PC-9 (cell line): ENCODE data around the gene IFT88. TPM values are rescaled to one million over a fixed set of nuclear protein-coding genes. Genes with fewer than 3 reads are reported as not detected.

ENCODE experiments used
- BruUV-seq: library from RNA; stranded (reverse); fragments of 400-500 nt; replicated peaks from 2 replicates; lab custom pipeline; 2021; lab: Mats Ljungman, UMichigan
- CTCF ChIA-PET: fragments of 300-600 bp; sonication (Branson Sonifier 250); formaldehyde crosslinking; loops from one replicate; lab custom pipeline; 2022; ENCODE audit warnings: antibody characterized with exemption; lab: Charles Lee
- POLR2A ChIA-PET: fragments of 300-600 bp; sonication (Branson Sonifier 250); formaldehyde crosslinking; loops from one replicate; lab custom pipeline; 2022; ENCODE audit warnings: antibody characterized with exemption; ENCODE audit not compliant: unreplicated experiment; lab: Charles Lee
- DNase-seq, 2 experiments: peaks; one replicate each; pipeline versions ENCODE4 v3.0.0 to v3.0.0-alpha.2; 2015 to 2022; ENCODE audit warnings: mixed read lengths in 1 of 2
- H2AFZ ChIP-seq: fragments of 200-600 bp; sonication (generic); 2 replicates; pipeline ENCODE4 v1.8.1; 2017; ENCODE audit warnings: antibody characterized with exemption
- H3F3A ChIP-seq: fragments of 200-600 bp; sonication (generic); 2 replicates; pipeline ENCODE4 v1.8.1; 2017; ENCODE audit warnings: antibody characterized with exemption, mild to moderate bottlenecking, low read depth; ENCODE audit not compliant: insufficient read depth
- H3K27ac ChIP-seq: fragments of 200-600 bp; sonication (generic); 2 replicates; pipeline ENCODE4 v1.6.1; 2016; ENCODE audit warnings: mixed run types
- H3K27me3 ChIP-seq: fragments of 200-600 bp; sonication (generic); 2 replicates; pipeline ENCODE4 v1.6.1; 2016; ENCODE audit warnings: low read depth, mixed run types; ENCODE audit not compliant: insufficient read depth
- H3K36me3 ChIP-seq: fragments of 200-600 bp; sonication (generic); 2 replicates; pipeline ENCODE4 v1.6.1; 2016; ENCODE audit warnings: low read depth, mixed run types
- H3K4me1 ChIP-seq: fragments of 200-600 bp; sonication (generic); replicated peaks from 2 replicates; pipeline ENCODE4 v1.6.1; 2016; ENCODE audit warnings: mixed run types; ENCODE audit not compliant: insufficient read depth
- H3K4me2 ChIP-seq: fragments of 200-600 bp; sonication (generic); 2 replicates; pipeline ENCODE4 v1.6.1; 2017; ENCODE audit warnings: mixed run types
- H3K4me3 ChIP-seq: fragments of 200-600 bp; sonication (generic); 2 replicates; pipeline ENCODE4 v1.6.1; 2016; ENCODE audit warnings: mixed run types
- H3K79me2 ChIP-seq: fragments of 200-600 bp; sonication (generic); 2 replicates; pipeline ENCODE4 v1.6.1; 2017; ENCODE audit warnings: low read depth, mixed run types
- H3K9me2 ChIP-seq: fragments of 200-600 bp; sonication (generic); 2 replicates; pipeline ENCODE4 v1.8.1; 2017; ENCODE audit warnings: mild to moderate bottlenecking; ENCODE audit not compliant: insufficient read depth
- H3K9me3 ChIP-seq: fragments of 200-600 bp; sonication (generic); 2 replicates; pipeline ENCODE4 v1.8.1; 2016; ENCODE audit warnings: low read depth; ENCODE audit not compliant: insufficient read depth
- H4K20me1 ChIP-seq: fragments of 200-600 bp; sonication (generic); 2 replicates; pipeline ENCODE4 v1.8.1; 2017; ENCODE audit not compliant: insufficient read depth
- CTCF ChIP-seq: fragments of 200-600 bp; sonication (generic); conservative IDR thresholded peaks from 2 replicates; pipeline ENCODE4 v1.6.1; 2017; ENCODE audit warnings: mixed run types, antibody characterized with exemption, mild to moderate bottlenecking, moderate library complexity
- EZH2 ChIP-seq: fragments of 200-600 bp; sonication (generic); IDR thresholded peaks from 2 replicates; pipeline ENCODE4 v1.8.0; 2017; ENCODE audit warnings: antibody characterized with exemption, low read depth
- intact Hi-C: fragments of 100-400 bp; cut with micrococcal nuclease; formaldehyde crosslinking; loops from one replicate; pipeline ENCODE4 v1.10.0; 2022; ENCODE audit not compliant: unreplicated experiment
- total RNA-seq: library from RNA; stranded (reverse); gene quantifications from 2 replicates; pipeline ENCODE4 v1.2.3, GENCODE V29; 2021

IFT88 gene
- total RNA-seq, 1 experiment from 2014 or later = 11.7 TPM

GRCh38 chr13:20684041-20684440 is 117.1 kb downstream of the IFT88 start:
- Histone ChIP-seq H3F3A (no peaks in the 10 kb centered on the region), H3K4me1 (no peaks in the 10 kb centered on the region), H3K27ac (no peak overlapping the region), H3K9me3 (no peaks in the 10 kb centered on the region), H3K79me2 (no peaks in the 10 kb centered on the region), H3K9me2 (no peaks in the 10 kb centered on the region), H2AFZ (no peak overlapping the region), H3K27me3 (no peaks in the 10 kb centered on the region), H3K36me3 (no peaks in the 10 kb centered on the region), H3K4me3 (no peak overlapping the region), H3K4me2 (no peak overlapping the region), H4K20me1 (no peaks in the 10 kb centered on the region)
- TF ChIP-seq EZH2 (no peak), CTCF (no peak)
- no peak for DNase-seq
- POLR2A ChIA-PET = no interaction called here
- no TSS peak for BruUV-seq
- CTCF ChIA-PET = no interaction called here
- intact Hi-C loops = no loop called here

- H3K9me3 ChIP-seq = no peaks in the 10 kb centered on the region
- ChIA-PET CTCF (no interaction called here), POLR2A (no interaction called here)
- H3K27me3 ChIP-seq = no peaks in the 10 kb centered on the region
- H4K20me1 ChIP-seq = no peaks in the 10 kb centered on the region
- H3K4me1 ChIP-seq = no peaks in the 10 kb centered on the region
- H3K27ac ChIP-seq = no peak overlapping the region
- H3K36me3 ChIP-seq = no peaks in the 10 kb centered on the region
- no peak overlapping the region for H2AFZ ChIP-seq
- DNase-seq = no peak
- H3F3A ChIP-seq = no peaks in the 10 kb centered on the region
- no peaks in the 10 kb centered on the region for H3K79me2 ChIP-seq
- no peak overlapping the region for H3K4me3 ChIP-seq
- BruUV-seq = no TSS peak
- intact Hi-C loops = no loop called here
- H3K9me2 ChIP-seq = no peaks in the 10 kb centered on the region
- TF ChIP-seq CTCF (no peak), EZH2 (no peak)
- no peak overlapping the region for H3K4me2 ChIP-seq
Observed at GRCh38 chr13:20684546-20684945, 117.6 kb downstream of the IFT88 start.

GRCh38 chr13:20685092-20685491 is 118.1 kb downstream of the IFT88 start:
- Histone ChIP-seq H4K20me1 (no peaks in the 10 kb centered on the region), H3K4me1 (no peaks in the 10 kb centered on the region), H2AFZ (no peak overlapping the region), H3K9me2 (no peaks in the 10 kb centered on the region), H3K79me2 (no peaks in the 10 kb centered on the region), H3K9me3 (no peaks in the 10 kb centered on the region), H3K4me2 (no peak overlapping the region), H3K36me3 (no peaks in the 10 kb centered on the region), H3K27me3 (no peaks in the 10 kb centered on the region), H3K27ac (no peak overlapping the region), H3F3A (no peaks in the 10 kb centered on the region), H3K4me3 (no peak overlapping the region)
- TF ChIP-seq EZH2 (no peak), CTCF (no peak)
- ChIA-PET POLR2A (no interaction called here), CTCF (no interaction called here)
- DNase-seq = no peak
- intact Hi-C loops = no loop called here
- no TSS peak for BruUV-seq
